Ishikawa (cell line): Measurements from ENCODE around the gene SLC2A1.

Experiments used
- CEBPB ChIP-seq: IDR thresholded peaks from 2 replicates; pipeline ENCODE4 v1.6.1; 2012
- CREB1 ChIP-seq: IDR thresholded peaks from 2 replicates; pipeline ENCODE4 v1.6.1; 2012; ENCODE audit warnings: low read depth
- EP300 ChIP-seq: IDR thresholded peaks from 2 replicates; pipeline ENCODE4 v1.6.1; 2012; ENCODE audit warnings: borderline replicate concordance
- FOXM1 ChIP-seq: IDR thresholded peaks from 2 replicates; pipeline ENCODE4 v1.6.1; 2012; ENCODE audit warnings: low read depth, borderline replicate concordance
- NFIC ChIP-seq: IDR thresholded peaks from 2 replicates; pipeline ENCODE4 v1.6.1; 2012
- RAD21 ChIP-seq: IDR thresholded peaks from 2 replicates; pipeline ENCODE4 v1.6.1; 2012; ENCODE audit warnings: low read depth
- TAF1 ChIP-seq: IDR thresholded peaks from 2 replicates; pipeline ENCODE4 v1.6.1; 2012; ENCODE audit warnings: low read depth, mild to moderate bottlenecking
- TEAD4 ChIP-seq: IDR thresholded peaks from 2 replicates; pipeline ENCODE4 v1.6.1; 2012
- YY1 ChIP-seq: IDR thresholded peaks from 2 replicates; pipeline ENCODE4 v1.6.1; 2012; ENCODE audit warnings: low read depth
- ZBTB7A ChIP-seq: IDR thresholded peaks from 2 replicates; pipeline ENCODE4 v1.6.1; 2012; ENCODE audit warnings: low read depth
- TF ChIP-seq, protein P1 (sequence below): IDR thresholded peaks from 2 replicates; pipeline ENCODE4 v1.6.1; 2012; ENCODE audit warnings: low read depth, mild to moderate bottlenecking
- TF ChIP-seq, protein P2 (sequence below): IDR thresholded peaks from 2 replicates; pipeline ENCODE4 v1.6.1; 2012
- TF ChIP-seq, protein P3 (sequence below): IDR thresholded peaks from 2 replicates; pipeline ENCODE4 v1.6.1; 2012

DNA sequence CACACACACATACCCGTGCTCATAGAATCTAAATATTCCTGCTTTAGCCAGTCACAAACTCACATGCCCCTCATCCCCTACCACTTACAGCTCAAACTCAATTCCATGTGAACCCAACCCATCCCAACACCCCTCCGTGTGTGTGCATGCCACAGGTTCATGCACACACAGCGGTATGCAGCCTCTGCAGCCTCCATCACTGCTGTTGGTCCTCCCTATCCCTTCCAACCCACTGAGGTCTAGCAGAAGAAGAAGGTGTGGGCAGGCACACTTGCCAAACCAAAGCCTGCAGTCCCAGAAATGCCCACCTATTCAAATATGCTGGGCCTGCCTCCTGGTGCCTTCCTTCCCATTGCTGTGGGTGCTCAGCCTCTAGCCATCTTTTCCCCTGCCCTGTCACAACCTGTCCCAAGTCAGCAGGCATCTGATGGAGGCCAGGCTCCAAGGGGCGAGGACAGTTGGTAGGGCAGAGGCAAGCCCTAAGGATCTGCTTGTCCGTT lies 26.2 kb downstream of the SLC2A1 start:
- TF ChIP-seq FOXM1 (no peak), RAD21 (no peak), NFIC (no peak), CREB1 (no peak), CEBPB (no peak), YY1 (no peak), ZBTB7A (no peak), TAF1 (no peak), EP300 (no peak), TEAD4 (no peak; the same call in 1 of the 2 replicates)
- TF ChIP-seq, protein P1, sequence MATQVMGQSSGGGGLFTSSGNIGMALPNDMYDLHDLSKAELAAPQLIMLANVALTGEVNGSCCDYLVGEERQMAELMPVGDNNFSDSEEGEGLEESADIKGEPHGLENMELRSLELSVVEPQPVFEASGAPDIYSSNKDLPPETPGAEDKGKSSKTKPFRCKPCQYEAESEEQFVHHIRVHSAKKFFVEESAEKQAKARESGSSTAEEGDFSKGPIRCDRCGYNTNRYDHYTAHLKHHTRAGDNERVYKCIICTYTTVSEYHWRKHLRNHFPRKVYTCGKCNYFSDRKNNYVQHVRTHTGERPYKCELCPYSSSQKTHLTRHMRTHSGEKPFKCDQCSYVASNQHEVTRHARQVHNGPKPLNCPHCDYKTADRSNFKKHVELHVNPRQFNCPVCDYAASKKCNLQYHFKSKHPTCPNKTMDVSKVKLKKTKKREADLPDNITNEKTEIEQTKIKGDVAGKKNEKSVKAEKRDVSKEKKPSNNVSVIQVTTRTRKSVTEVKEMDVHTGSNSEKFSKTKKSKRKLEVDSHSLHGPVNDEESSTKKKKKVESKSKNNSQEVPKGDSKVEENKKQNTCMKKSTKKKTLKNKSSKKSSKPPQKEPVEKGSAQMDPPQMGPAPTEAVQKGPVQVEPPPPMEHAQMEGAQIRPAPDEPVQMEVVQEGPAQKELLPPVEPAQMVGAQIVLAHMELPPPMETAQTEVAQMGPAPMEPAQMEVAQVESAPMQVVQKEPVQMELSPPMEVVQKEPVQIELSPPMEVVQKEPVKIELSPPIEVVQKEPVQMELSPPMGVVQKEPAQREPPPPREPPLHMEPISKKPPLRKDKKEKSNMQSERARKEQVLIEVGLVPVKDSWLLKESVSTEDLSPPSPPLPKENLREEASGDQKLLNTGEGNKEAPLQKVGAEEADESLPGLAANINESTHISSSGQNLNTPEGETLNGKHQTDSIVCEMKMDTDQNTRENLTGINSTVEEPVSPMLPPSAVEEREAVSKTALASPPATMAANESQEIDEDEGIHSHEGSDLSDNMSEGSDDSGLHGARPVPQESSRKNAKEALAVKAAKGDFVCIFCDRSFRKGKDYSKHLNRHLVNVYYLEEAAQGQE: no peak
- TF ChIP-seq, protein P2, sequence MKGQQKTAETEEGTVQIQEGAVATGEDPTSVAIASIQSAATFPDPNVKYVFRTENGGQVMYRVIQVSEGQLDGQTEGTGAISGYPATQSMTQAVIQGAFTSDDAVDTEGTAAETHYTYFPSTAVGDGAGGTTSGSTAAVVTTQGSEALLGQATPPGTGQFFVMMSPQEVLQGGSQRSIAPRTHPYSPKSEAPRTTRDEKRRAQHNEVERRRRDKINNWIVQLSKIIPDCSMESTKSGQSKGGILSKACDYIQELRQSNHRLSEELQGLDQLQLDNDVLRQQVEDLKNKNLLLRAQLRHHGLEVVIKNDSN: no peak
- TF ChIP-seq, protein P3, sequence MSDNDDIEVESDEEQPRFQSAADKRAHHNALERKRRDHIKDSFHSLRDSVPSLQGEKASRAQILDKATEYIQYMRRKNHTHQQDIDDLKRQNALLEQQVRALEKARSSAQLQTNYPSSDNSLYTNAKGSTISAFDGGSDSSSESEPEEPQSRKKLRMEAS: no peak
